ENCODE data around the gene SMC5. TPM values are rescaled to one million over a fixed set of nuclear protein-coding genes. Genes with fewer than 3 reads are reported as not detected.
"Not testable (repeated sequence)": the region's sequence is repeated elsewhere in the genome, so short reads cannot be mapped to it uniquely, and the experiment has no call there.

Gene SMC5
- total RNA-seq, 1 donor from 2014 or later = 29.7 TPM

GRCh38 chr9:70228118-70228517, 30.7 kb upstream of the SMC5 start:
- H3K27ac ChIP-seq = no peak overlapping the region
- H3K9me3 ChIP-seq = no peaks in the 10 kb centered on the region
- intact Hi-C loops (cut with DNase I) = no loop called here
- no peaks in the 10 kb centered on the region for H3K36me3 ChIP-seq
- DNase-seq (ENCODE audit: extremely low spot score in 2 of 2) = no peak
- no peak overlapping the region for H3K4me3 ChIP-seq
- H3K4me1 ChIP-seq = no peaks in the 10 kb centered on the region
- no peaks in the 10 kb centered on the region for H3K27me3 ChIP-seq
- TF ChIP-seq POLR2AphosphoS5 (IDR thresholded peaks at IDR 0.05; ENCODE audit: insufficient read depth in 1 of 2, low read depth in 1 of 2) (no peak), POLR2A (IDR thresholded peaks at IDR 0.05) (no peak)
- TF ChIP-seq, protein P1, sequence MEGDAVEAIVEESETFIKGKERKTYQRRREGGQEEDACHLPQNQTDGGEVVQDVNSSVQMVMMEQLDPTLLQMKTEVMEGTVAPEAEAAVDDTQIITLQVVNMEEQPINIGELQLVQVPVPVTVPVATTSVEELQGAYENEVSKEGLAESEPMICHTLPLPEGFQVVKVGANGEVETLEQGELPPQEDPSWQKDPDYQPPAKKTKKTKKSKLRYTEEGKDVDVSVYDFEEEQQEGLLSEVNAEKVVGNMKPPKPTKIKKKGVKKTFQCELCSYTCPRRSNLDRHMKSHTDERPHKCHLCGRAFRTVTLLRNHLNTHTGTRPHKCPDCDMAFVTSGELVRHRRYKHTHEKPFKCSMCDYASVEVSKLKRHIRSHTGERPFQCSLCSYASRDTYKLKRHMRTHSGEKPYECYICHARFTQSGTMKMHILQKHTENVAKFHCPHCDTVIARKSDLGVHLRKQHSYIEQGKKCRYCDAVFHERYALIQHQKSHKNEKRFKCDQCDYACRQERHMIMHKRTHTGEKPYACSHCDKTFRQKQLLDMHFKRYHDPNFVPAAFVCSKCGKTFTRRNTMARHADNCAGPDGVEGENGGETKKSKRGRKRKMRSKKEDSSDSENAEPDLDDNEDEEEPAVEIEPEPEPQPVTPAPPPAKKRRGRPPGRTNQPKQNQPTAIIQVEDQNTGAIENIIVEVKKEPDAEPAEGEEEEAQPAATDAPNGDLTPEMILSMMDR (IDR thresholded peaks at IDR 0.05) = no peak

DNA sequence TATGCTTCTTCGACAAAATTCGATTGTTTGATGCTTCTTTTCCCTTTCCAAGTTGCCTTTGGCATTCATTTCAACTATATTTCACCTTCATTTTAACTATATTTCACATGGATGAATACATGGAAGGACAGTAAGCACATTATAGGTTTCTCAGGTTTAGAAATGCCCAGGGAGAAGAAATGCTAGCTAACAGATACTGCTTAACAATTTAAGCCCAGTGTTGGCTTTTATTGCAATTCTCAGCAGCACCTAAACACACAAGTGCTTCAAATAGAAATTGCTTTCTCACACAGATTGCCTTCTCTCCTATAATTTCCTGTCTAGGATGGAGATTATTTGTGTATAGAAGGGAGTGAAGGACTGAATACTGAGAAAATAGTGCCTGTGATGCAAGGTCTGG, 30.2 kb upstream of the SMC5 start:
- intact Hi-C loops (cut with DNase I) = no loop called here
- H3K27me3 ChIP-seq = no peaks in the 10 kb centered on the region
- no peaks in the 10 kb centered on the region for H3K36me3 ChIP-seq
- no peaks in the 10 kb centered on the region for H3K4me1 ChIP-seq
- H3K9me3 ChIP-seq = no peaks in the 10 kb centered on the region
- no peak overlapping the region for H3K4me3 ChIP-seq
- DNase-seq (ENCODE audit: extremely low spot score in 2 of 2) = no peak
- no peak overlapping the region for H3K27ac ChIP-seq
- TF ChIP-seq POLR2A (IDR thresholded peaks at IDR 0.05) = no peak

DNA sequence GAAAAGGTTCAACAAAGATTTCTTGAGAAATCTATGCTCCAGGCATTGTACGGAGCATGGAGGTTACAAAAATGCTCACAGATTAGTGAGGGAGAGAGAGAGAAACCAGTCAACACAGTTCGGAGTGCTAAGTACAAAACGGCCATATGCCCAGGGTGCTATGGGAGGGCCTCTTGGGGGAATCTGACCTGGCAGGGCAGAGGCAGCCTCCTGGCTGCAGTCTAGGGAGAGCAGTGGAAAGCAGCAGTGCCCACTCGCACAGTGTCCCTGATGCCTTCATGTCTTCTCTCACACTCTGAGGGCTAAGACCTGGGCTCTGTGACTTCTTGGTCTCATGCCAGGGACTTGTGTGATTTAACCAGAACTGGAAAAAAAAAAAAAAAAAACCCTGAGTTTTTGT, 29.8 kb upstream of the SMC5 start:
- no peaks in the 10 kb centered on the region for H3K27me3 ChIP-seq
- no peak overlapping the region for H3K4me3 ChIP-seq
- no peak for DNase-seq (ENCODE audit: extremely low spot score in 2 of 2)
- intact Hi-C loops (cut with DNase I) = no loop called here
- H3K4me1 ChIP-seq = no peaks in the 10 kb centered on the region
- H3K36me3 ChIP-seq = no peaks in the 10 kb centered on the region
- no peaks in the 10 kb centered on the region for H3K9me3 ChIP-seq
- no peak overlapping the region for H3K27ac ChIP-seq
- TF ChIP-seq, protein P1 (IDR thresholded peaks at IDR 0.05) = no peak
- TF ChIP-seq POLR2AphosphoS5 (IDR thresholded peaks at IDR 0.05; ENCODE audit: insufficient read depth in 1 of 2, low read depth in 1 of 2) (no peak), POLR2A (IDR thresholded peaks at IDR 0.05) (no peak)

- TF ChIP-seq, protein P1 (IDR thresholded peaks at IDR 0.05) = no peak
- Histone ChIP-seq H3K27me3 (no peaks in the 10 kb centered on the region), H3K36me3 (no peaks in the 10 kb centered on the region), H3K4me1 (no peaks in the 10 kb centered on the region), H3K27ac (no peak overlapping the region), H3K9me3 (no peaks in the 10 kb centered on the region), H3K4me3 (no peak overlapping the region)
- intact Hi-C loops (cut with DNase I) = no loop called here
- DNase-seq (ENCODE audit: extremely low spot score in 2 of 2) = no peak
Observed at GRCh38 chr9:70229579-70229978, 29.2 kb upstream of the SMC5 start.

DNA sequence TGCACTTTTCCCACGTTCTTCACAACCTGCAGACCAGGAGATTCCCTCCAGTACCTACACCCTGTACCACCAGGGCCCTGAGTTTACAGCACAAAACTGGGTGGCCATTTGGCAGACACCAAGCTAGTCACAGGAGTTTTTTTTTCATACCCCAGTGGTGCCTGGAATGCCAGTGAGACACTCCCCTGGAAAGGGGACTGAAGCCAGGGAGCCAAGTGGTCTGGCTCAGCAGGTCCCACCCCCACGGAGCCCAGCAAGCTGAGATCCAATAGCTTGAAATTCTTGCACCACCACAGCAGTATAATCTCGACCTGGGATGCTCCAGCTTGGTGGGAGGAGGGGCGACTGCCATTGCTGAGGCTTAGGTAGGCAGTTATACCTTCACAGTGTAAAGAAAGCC, 26.3 kb upstream of the SMC5 start:
- H3K4me1 ChIP-seq = no peaks in the 10 kb centered on the region
- no peak overlapping the region for H3K27ac ChIP-seq
- TF ChIP-seq POLR2AphosphoS5 (IDR thresholded peaks at IDR 0.05; ENCODE audit: insufficient read depth in 1 of 2, low read depth in 1 of 2) (no peak), POLR2A (IDR thresholded peaks at IDR 0.05) (no peak)
- TF ChIP-seq, protein P1 (IDR thresholded peaks at IDR 0.05) = no peak
- no peak for DNase-seq (ENCODE audit: extremely low spot score in 2 of 2)
- no peaks in the 10 kb centered on the region for H3K27me3 ChIP-seq
- no peaks in the 10 kb centered on the region for H3K36me3 ChIP-seq
- no peaks in the 10 kb centered on the region for H3K9me3 ChIP-seq
- no peak overlapping the region for H3K4me3 ChIP-seq
- intact Hi-C loops (cut with DNase I) = no loop called here

- H3K9me3 ChIP-seq; H3K27ac ChIP-seq; DNase-seq (ENCODE audit: extremely low spot score in 2 of 2); H3K4me1 ChIP-seq; H3K36me3 ChIP-seq; H3K4me3 ChIP-seq; intact Hi-C loops (cut with DNase I); H3K27me3 ChIP-seq: not testable (repeated sequence)
Observed at GRCh38 chr9:70234208-70234607, 24.6 kb upstream of the SMC5 start.

- H3K36me3 ChIP-seq; H3K27ac ChIP-seq; H3K4me1 ChIP-seq; H3K27me3 ChIP-seq; DNase-seq (ENCODE audit: extremely low spot score in 2 of 2); H3K4me3 ChIP-seq; H3K9me3 ChIP-seq; intact Hi-C loops (cut with DNase I): not testable (repeated sequence)
Observed at GRCh38 chr9:70245952-70246351, 12.8 kb upstream of the SMC5 start.

Data from vagina (tissue), 2 donors.